HG02678 (cell line): ENCODE results near the gene FLII.
"Not testable (repeated sequence)": the region's sequence is repeated elsewhere in the genome, so short reads cannot be mapped to it uniquely, and the experiment has no call there.

Experiments used
- ATAC-seq: cut with Tn5 transposase; IDR thresholded peaks from one replicate; pipeline ENCODE4 v1.9.1; 2021; ENCODE audit warnings: mild to moderate bottlenecking, moderate library complexity; ENCODE audit not compliant: unreplicated experiment

FLII gene

DNA sequence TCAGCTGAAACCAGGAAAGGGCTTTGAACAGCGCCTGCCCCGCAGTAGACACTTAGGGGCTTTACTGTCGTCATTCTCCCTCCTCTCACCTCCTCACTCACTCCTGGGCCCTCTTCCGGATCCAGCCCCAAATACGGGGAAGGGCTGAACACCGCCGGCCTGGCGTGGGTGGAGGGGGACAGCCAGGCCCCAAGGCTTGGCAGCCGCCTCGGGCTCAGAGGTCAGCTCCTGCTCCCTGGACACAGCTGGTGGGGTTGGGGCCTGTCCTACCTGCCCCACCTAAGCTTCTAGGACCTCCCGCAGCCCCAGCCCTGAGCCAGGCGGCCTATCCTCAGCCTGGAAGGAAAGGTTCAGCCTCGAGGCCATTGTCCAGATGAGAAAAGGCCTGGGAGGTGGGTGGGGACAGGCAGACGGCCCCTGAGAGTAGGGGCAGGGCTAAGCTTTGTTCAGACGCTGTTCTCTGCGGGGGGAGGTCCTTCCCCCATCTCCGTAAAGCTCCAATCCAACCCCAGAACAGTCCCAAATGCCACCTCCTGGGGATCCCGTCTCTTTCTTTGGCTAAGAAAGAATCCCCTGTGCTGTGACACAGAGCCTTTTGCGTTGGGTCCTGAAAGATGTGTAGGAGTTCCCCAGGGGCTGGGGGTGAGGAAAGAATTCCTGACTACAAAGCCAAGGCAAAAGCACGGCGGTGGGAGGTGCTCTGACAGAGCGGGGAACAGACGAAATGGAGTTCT lies 34.0 kb downstream of the FLII start:
- ATAC-seq, result no peak

DNA sequence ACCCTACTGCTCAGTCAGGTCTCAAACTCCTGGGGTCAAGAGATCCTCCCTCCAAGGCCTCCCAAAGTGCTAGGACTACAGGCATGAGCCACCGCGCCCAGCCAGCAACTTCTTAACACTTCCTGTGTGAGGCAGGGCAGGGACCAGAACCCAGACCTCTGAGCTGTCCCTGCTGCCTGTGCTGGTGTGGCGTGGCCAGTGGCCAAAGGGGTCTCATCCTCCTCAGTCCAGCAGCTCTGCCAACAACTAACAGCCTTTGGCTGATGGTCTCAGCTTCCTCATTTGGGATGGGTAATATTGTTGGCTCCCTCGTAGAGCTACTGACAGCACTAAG lies 34.5 kb downstream of the FLII start:
- no peak for ATAC-seq

DNA sequence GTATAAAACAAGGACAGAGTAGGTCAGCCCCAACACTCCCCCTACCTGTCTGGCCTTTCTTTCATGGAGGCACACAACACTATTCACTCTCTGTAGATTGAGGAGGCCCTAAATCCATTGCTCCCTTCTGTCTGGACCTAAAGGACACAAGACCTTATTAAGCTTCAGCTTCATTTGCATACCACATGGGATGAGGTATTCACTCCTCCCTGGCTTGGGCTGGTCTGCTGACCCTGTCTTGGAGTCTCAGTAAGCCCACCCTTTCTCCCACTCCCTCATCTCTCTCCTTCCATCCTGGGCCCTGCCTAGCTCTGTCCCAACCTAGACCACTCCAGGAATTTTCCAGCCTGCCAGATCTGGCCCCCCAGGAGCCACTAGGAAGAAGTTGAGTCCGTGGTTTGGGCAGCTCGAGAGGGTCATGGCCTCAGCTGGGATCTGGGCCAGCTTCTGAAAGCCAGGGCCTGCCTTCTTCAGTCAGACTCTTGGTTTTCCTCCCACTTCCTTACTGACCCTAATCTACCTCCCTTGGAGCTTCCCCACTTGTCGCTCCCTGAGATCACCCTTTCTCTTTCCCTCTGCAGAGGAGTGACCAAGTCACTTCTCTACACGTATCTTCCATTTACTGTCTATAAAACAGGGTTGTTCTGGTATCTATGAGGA lies 39.7 kb downstream of the FLII start:
- ATAC-seq, result no peak

DNA sequence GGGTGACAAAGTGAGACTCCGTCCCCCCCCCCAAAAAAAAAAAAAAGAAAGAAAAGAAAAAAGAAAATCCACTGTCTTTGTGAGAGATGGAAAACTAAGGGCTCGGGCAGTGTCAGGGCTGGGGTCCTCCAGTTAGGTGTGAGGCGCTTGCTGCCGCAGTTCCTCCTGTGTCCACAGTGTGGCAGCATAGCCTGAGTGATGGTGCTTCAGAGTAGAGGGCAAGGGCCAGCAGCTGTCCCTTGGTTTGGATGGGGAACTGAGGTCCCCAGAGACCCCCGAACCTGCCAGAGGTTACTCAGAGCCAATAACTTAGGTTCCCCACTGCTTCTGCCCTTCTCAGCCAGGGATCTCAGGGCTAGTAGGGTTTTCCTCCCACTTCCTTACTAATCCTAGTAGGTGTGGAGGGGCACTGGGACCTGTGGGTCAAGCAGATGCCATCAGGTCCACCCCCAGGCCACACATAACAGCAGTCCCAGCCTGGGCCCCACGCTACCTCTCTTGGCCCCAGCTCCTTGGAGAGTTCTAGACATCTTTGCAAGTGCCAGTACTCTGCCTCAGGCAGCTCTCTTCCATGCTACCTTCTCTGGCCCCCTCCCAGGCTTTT lies 41.0 kb downstream of the FLII start:
- no peak for ATAC-seq

DNA sequence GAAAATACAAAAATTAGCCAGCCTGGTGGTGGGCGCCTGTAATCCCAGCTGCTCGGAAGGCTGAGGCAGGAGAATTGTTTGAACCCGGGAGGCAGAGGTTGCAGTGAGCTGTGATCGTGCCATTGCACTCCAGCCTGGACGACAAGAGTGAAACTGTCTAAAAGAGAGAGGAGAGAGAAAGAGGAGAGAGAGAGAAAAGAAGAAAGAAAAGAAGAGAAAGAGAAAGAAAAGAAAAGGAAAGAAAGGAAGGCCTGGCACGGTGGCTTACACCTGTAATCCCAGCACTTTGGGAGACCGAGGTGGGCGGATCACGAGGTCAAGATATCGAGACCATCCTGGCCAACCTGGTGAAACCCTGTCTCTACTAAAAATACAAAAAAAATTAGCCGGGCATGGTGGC lies 41.6 kb downstream of the FLII start:
- not testable (repeated sequence) for ATAC-seq

DNA sequence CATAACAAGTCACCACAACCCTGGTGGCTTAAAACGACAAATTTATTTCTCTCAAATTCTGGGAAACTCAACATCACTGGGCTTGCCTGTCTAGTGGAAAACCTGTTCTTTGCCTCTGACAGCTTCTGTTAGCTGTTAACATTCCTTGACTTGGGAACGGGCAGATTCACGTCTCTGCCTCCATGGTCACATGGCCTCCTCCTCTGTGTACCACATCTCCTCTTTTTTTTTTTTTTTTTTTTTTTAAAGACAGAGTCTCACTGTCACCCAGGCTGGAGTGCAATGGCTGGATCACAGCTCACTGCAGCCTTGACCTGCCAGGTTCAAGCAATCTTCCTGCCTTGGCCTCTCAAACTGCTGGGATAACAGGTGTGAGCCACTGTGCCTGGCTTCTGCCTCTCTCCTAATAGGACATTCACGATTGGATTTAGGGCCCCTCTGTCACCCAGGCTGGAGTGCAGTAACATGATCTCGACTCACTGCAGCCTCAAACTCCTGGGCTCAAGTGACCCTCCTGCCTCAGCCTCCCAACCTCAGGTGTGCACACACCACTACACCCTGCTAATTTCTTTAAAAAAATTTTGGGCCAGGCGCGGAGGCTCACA lies 44.8 kb downstream of the FLII start:
- ATAC-seq, result no peak

DNA sequence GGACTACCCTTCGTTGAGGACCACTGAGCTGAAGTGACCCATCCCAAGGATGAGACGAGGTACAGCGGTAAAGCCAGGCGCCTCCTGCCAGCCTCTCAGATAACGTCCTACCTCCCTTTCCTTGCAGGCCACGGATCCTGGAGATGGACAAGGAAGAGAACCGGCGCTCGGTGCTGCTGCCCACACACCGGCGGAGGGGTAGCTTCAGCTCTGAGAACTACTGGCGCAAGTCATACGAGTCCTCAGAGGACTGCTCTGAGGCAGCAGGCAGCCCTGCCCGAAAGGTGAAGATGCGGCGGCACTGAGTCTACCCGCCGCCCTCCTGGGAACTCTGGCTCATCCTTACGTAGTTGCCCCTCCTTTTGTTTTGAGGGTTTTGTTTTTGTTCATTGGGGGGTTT lies 50.4 kb downstream of the FLII start:
- no peak for ATAC-seq

DNA sequence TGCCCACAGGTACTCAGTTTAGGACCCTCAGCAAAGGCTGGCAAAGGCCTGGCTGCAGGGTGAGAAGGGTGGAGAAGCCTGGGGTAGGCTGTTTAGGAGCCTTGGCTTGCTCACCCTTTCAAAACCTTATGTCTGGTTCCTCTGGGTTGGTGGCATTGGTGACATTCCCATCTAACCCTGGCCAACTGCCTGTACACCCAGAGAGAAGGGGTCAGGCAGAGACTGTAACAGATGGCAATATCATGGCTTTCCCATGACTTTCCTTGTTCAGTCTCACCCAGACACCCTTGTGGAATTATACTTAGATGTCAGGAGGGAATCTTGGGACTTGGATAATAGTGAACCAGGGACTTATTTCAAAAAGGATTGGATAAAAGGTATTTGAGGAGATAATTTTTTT lies 51.6 kb downstream of the FLII start:
- no peak for ATAC-seq

DNA sequence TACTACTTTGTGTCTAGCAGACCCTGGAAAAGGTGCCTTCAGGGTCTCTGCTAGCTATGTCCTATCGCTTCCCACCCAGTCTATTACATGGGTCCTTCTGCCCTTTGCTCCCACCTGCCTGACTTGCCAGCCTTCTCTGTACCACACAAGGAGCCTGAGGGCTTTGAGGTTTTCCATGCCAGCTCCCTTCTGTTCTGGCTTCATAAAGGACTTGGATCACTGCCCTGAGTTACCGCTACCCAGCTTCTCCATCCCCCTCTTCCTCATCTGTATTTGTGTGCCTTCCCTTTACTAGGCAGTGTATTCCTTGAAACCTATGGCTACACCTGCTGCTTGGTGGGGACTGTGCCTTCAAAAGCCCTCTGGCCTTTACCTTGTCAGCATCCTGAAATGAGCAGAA lies 52.7 kb downstream of the FLII start:
- ATAC-seq, result no peak

DNA sequence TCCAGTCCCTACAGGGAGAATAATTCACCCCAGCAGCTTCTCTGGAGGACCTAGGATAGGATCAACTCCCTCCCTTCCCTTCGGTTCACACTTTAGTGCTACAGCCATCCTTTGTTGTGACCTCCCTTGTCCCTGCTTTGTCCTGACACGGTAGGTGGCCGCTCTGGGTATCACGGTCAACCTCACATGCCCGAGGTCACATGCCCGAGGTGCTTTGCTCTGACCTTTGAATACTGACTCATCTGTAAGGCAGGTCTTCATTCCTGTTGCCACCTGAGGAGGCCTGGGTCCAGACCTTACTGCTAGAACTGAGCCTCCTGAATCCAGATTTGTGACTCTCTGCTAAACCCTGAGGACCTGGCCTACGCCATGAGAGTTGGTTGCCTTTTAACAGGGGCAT lies 55.2 kb downstream of the FLII start:
- no peak for ATAC-seq

DNA sequence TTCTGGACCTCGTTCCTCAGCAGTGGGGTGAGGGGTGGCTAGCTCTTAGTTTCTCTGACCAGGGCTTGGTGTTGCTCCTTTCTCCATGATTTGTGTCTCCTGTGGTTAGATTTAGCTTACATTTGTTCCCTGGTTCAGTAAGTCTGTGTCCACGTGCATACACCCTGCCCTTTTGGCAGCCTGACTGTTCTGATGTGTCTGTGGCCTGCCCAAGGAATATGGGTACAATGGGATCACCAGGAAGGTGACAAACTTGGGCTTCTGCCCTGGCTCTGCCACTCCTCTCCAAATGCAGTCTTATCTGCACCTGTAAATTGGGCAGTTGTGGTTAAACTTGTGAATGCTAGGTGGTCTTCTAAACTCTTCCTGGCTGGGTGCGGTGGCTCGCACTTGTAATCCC lies 57.4 kb downstream of the FLII start:
- no peak for ATAC-seq

DNA sequence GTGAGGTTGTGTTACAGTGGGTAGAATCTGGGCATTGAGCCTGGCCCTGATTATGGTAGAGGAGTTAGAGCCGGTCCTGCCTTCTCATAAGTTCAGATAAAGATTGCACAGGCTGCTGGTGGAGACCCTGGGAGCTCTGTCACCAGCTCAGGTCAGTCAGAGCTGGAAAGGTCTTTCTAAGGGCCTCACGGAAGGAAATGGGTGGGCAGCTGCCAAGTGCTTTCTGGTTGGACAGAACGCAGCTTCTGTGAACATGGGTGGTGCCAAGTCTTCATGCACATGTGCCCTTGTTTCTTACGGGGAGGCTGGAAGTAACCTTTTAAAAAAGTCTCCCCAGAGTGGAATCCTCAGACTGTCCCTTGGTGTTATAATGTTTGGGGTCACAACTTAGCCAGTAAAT lies 60.0 kb downstream of the FLII start:
- no peak for ATAC-seq

DNA sequence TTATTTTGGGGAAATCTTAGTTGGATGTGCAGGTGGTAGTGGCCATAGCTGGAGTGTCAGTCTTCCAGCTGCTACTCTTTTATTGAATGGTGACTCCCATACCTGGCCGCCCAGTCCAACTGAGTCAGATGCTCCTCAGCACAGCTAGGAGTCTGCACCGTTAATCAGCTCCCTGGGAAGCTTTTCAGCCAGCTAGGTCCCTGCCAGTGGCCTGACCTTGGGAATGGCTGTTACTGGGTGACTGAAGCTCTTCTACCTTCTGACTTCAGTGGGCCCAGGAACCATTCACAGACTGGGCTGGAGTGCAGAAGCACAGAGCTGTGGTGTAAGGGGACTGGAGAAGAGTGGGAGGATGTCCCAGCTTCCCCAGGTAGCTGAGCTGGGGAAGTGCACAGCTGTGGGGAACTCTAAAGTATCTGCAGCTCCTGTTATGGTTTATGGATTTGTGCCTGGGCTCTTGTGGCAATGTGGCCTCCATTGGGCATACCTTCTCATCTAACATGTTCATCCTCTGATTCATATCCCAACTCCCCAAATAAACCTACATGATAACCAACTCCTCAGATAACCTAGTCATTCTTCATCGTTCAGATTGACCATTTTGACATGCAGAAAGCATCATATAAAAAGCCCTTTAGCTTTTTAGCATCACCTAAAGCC lies 60.9 kb downstream of the FLII start:
- no peak for ATAC-seq

DNA sequence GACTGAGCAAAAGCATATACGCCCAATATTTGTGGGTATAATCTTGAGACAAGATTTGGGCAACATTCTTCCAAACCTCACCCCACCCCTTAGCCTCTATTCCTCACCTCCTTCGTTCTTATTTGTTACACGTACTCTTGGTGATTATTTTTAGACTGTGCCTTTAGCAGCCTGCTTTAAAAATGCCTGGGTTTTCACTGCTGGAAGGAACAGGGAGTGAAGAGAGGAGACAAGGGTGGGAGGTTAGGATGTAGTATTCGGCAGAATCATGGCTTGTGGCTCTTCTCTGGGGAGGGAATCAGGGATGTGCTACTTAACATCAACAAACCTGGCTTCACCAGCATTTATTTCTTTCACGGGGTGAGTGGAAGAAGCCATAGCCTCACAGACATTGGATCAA lies 63.3 kb downstream of the FLII start:
- ATAC-seq, result no peak
